NCI-H2227 (cell line): ENCODE results near the gene VGLL4.
"Not testable (repeated sequence)": the region's sequence is repeated elsewhere in the genome, so short reads cannot be mapped to it uniquely, and the experiment has no call there.

ENCODE experiments used
- DNase-seq: peaks from one replicate; lab custom pipeline; 2025; ENCODE audit not compliant: unreplicated experiment; lab: John Stamatoyannopoulos, UW

Gene VGLL4

GRCh38 chr3:11535243-11535960 lies 108.3 kb downstream of the VGLL4 start:
- no peak for DNase-seq

- no peak for DNase-seq
These were observed 109.0 kb downstream of the VGLL4 start for GRCh38 chr3:11534793-11535101.

- no peak for DNase-seq
These were observed 109.5 kb downstream of the VGLL4 start for GRCh38 chr3:11534011-11534792.

- no peak for DNase-seq
These were observed 110.8 kb downstream of the VGLL4 start for GRCh38 chr3:11532931-11533391.

GRCh38 chr3:11530153-11530721 lies 113.5 kb downstream of the VGLL4 start:
- peak; percentile 71 for DNase-seq

- DNase-seq = no peak
These were observed 114.4 kb downstream of the VGLL4 start for GRCh38 chr3:11529281-11529680.

- DNase-seq = not testable (repeated sequence)
These were observed 117.6 kb downstream of the VGLL4 start for GRCh38 chr3:11526121-11526520.

GRCh38 chr3:11523572-11524101 lies 120.1 kb downstream of the VGLL4 start:
- DNase-seq = no peak

GRCh38 chr3:11522953-11523571 lies 120.7 kb downstream of the VGLL4 start:
- no peak for DNase-seq

- no peak for DNase-seq
These were observed 121.4 kb downstream of the VGLL4 start for GRCh38 chr3:11522398-11522715.

GRCh38 chr3:11521167-11521566 lies 122.5 kb downstream of the VGLL4 start:
- no peak for DNase-seq

- no peak for DNase-seq
These were observed 126.1 kb downstream of the VGLL4 start for GRCh38 chr3:11517601-11518000.

GRCh38 chr3:11514191-11514821 lies 129.4 kb downstream of the VGLL4 start:
- no peak for DNase-seq

GRCh38 chr3:11513817-11514135 lies 129.9 kb downstream of the VGLL4 start:
- DNase-seq = no peak

GRCh38 chr3:11513125-11513816 lies 130.4 kb downstream of the VGLL4 start:
- not testable (repeated sequence) for DNase-seq

GRCh38 chr3:11511606-11512005 lies 132.1 kb downstream of the VGLL4 start:
- DNase-seq = not testable (repeated sequence)

- DNase-seq = no peak
These were observed 133.4 kb downstream of the VGLL4 start for GRCh38 chr3:11510356-11510755.

- DNase-seq = peak; percentile 83
These were observed 133.7 kb downstream of the VGLL4 start for GRCh38 chr3:11510001-11510340.

- peak; percentile 72 for DNase-seq
These were observed 134.3 kb downstream of the VGLL4 start for GRCh38 chr3:11509173-11510000.
